HCT116 (cell line): Measurements from ENCODE around the gene RAPGEF1. TPM values are rescaled to one million over a fixed set of nuclear protein-coding genes. Genes with fewer than 3 reads are reported as not detected.

ENCODE experiments used
- ATAC-seq: fragments of 200-7000 bp; cut with Tn5 transposase; 2 replicates; pipeline ENCODE4 v1.9.1; 2020; ENCODE audit warnings: mild to moderate bottlenecking, moderate library complexity
- BruUV-seq: library from RNA; stranded (reverse); fragments of 400-500 nt; replicated peaks from 2 replicates; lab custom pipeline; 2021; lab: Mats Ljungman, UMichigan
- CTCF ChIA-PET: fragments of 300-600 bp; sonication (Branson Sonifier 250); formaldehyde crosslinking; loops from one replicate; lab custom pipeline; 2021; ENCODE audit warnings: antibody characterized with exemption; lab: Charles Lee
- POLR2A ChIA-PET: fragments of 300-600, 350-600 bp; sonication (Branson Sonifier 250); formaldehyde crosslinking; loops from one replicate; lab custom pipeline; 2021; ENCODE audit warnings: antibody characterized with exemption; lab: Charles Lee
- RAD21 ChIA-PET, 2 experiments: fragments of 300-600 bp; sonication (Branson Sonifier 250); formaldehyde crosslinking; loops; one replicate each; lab custom pipeline; 2023; ENCODE audit warnings: low total read pairs in 2 of 2; ENCODE audit not compliant: uncharacterized antibody in 2 of 2, unreplicated experiment in 2 of 2, low non-redundant PET in 1 of 2; lab: Charles Lee
- DNase-seq: peaks from one replicate; pipeline ENCODE4 v3.0.0-alpha.2; 2010; ENCODE audit warnings: low read depth, low spot score
- H2AFZ ChIP-seq: fragments of 200-600 bp; shearing (Covaris generic), sonication (generic); 2 replicates; pipeline ENCODE4 v1.6.1; 2017; ENCODE audit warnings: low read depth, mixed run types, mixed read lengths, antibody characterized with exemption, low read length; ENCODE audit not compliant: poor library complexity, severe bottlenecking
- H3K27ac ChIP-seq: 2 replicates; pipeline ENCODE4 v1.5.1; 2012; ENCODE audit warnings: low read depth, low read length
- H3K27me3 ChIP-seq: fragments of 200-600 bp; sonication (generic); 2 replicates; pipeline ENCODE4 v1.6.1; 2016; ENCODE audit warnings: mixed run types, low read length, mixed read lengths; ENCODE audit not compliant: insufficient read depth
- H3K36me3 ChIP-seq, 2 experiments: fragments of 200-500 bp in 1 of 2; fragments of 200-600 bp in 1 of 2; sonication (Bioruptor generic) in 1 of 2; sonication (generic) in 1 of 2; 2 replicates each; pipeline versions ENCODE4 v1.5.1 to v1.6.1; 2014 to 2016; ENCODE audit warnings: low read length in 2 of 2, inconsistent platforms in 1 of 2, mixed read lengths in 1 of 2, mixed run types in 1 of 2; ENCODE audit not compliant: insufficient read depth in 2 of 2, control insufficient read depth in 1 of 2
- H3K4me1 ChIP-seq, 2 experiments: fragments of 200-600 bp in 1 of 2; sonication (generic) in 1 of 2; 2 replicates each; pipeline versions ENCODE4 v1.5.1 to v1.6.1; 2012 to 2017; ENCODE audit warnings: low read length in 2 of 2, inconsistent platforms in 1 of 2, mild to moderate bottlenecking in 1 of 2, mixed read lengths in 1 of 2, mixed run types in 1 of 2, moderate library complexity in 1 of 2; ENCODE audit not compliant: insufficient read depth in 2 of 2, control insufficient read depth in 1 of 2
- H3K4me2 ChIP-seq: fragments of 200-600 bp; sonication (generic); 2 replicates; pipeline ENCODE4 v1.6.1; 2017; ENCODE audit warnings: mixed run types, low read length, mixed read lengths
- H3K4me3 ChIP-seq, 2 experiments: fragments of 200-600 bp in 1 of 2; sonication (generic) in 1 of 2; replicated peaks in 1 of 2; 2 replicates each; pipeline ENCODE4 v1.5.1; 2011 to 2016; ENCODE audit warnings: low read length in 2 of 2, control low read depth in 1 of 2, low read depth in 1 of 2, mild to moderate bottlenecking in 1 of 2, mixed read lengths in 1 of 2, mixed run types in 1 of 2
- H3K79me2 ChIP-seq: fragments of 200-600 bp; sonication (generic); 2 replicates; pipeline ENCODE4 v1.6.1; 2017; ENCODE audit warnings: mild to moderate bottlenecking, mixed run types, low read length, moderate library complexity, mixed read lengths; ENCODE audit not compliant: insufficient read depth
- H3K9ac ChIP-seq: fragments of 200-600 bp; sonication (generic); 2 replicates; pipeline ENCODE4 v1.6.1; 2016; ENCODE audit warnings: low read length, mixed read lengths
- H3K9me2 ChIP-seq: fragments of 200-600 bp; sonication (generic), shearing (Covaris generic); 2 replicates; pipeline ENCODE4 v1.6.1; 2017; ENCODE audit warnings: mixed run types, mild to moderate bottlenecking, moderate library complexity; ENCODE audit not compliant: insufficient read depth
- H3K9me3 ChIP-seq, 2 experiments: fragments of 200-500 bp in 1 of 2; fragments of 200-600 bp in 1 of 2; sonication (Bioruptor generic) in 1 of 2; sonication (generic) in 1 of 2; 2 replicates each; pipeline ENCODE4 v1.6.1; 2014 to 2017; ENCODE audit warnings: low read length in 2 of 2, mixed read lengths in 2 of 2, inconsistent platforms in 1 of 2, low read depth in 1 of 2, mild to moderate bottlenecking in 1 of 2, mixed run types in 1 of 2, moderate library complexity in 1 of 2; ENCODE audit not compliant: control insufficient read depth in 1 of 2, insufficient read depth in 1 of 2
- H4K20me1 ChIP-seq: fragments of 200-600 bp; sonication (generic), shearing (Covaris generic); 2 replicates; pipeline ENCODE4 v1.6.1; 2017; ENCODE audit warnings: mixed run types, mild to moderate bottlenecking, moderate library complexity; ENCODE audit not compliant: insufficient read depth
- CBX3 ChIP-seq: IDR thresholded peaks from 2 replicates; pipeline ENCODE4 v1.6.1; 2012; ENCODE audit warnings: low read depth
- CEBPB ChIP-seq: IDR thresholded peaks from 2 replicates; pipeline ENCODE4 v1.6.1; 2012; ENCODE audit warnings: low read depth
- EGR1 ChIP-seq: IDR thresholded peaks from 2 replicates; pipeline ENCODE4 v1.6.1; 2012; ENCODE audit warnings: low read depth
- ELF1 ChIP-seq: IDR thresholded peaks from 2 replicates; pipeline ENCODE4 v1.6.1; 2012; ENCODE audit warnings: low read depth, borderline replicate concordance
- EZH2 ChIP-seq: fragments of 200-600 bp; sonication (generic); IDR thresholded peaks from 2 replicates; pipeline ENCODE4 v1.6.1; 2017; ENCODE audit warnings: antibody characterized with exemption, mixed run types
- FOSL1 ChIP-seq: IDR thresholded peaks from 2 replicates; pipeline ENCODE4 v1.6.1; 2012; ENCODE audit warnings: low read depth
- JUND ChIP-seq: IDR thresholded peaks from 2 replicates; pipeline ENCODE4 v1.6.1; 2012
- MAX ChIP-seq: IDR thresholded peaks from 2 replicates; pipeline ENCODE4 v1.6.1; 2012
- POLR2A ChIP-seq: IDR thresholded peaks from 2 replicates; pipeline ENCODE4 v1.7.0; 2011; ENCODE audit warnings: borderline replicate concordance; ENCODE audit not compliant: insufficient read depth, insufficient read length; ENCODE audit errors: extremely low read depth
- RAD21 ChIP-seq: IDR thresholded peaks from 2 replicates; pipeline ENCODE4 v1.6.1; 2012; ENCODE audit warnings: low read depth, mild to moderate bottlenecking
- SIN3A ChIP-seq: IDR thresholded peaks from 2 replicates; pipeline ENCODE4 v1.6.1; 2012; ENCODE audit warnings: low read depth
- SP1 ChIP-seq: IDR thresholded peaks from 2 replicates; pipeline ENCODE4 v1.6.1; 2012; ENCODE audit warnings: low read depth
- SRF ChIP-seq: IDR thresholded peaks from 2 replicates; pipeline ENCODE4 v1.6.1; 2012; ENCODE audit warnings: low read depth
- YY1 ChIP-seq: IDR thresholded peaks from 2 replicates; pipeline ENCODE4 v1.6.1; 2011; ENCODE audit warnings: low read length, low read depth, moderate library complexity, mild to moderate bottlenecking; ENCODE audit not compliant: insufficient replicate concordance; ENCODE audit errors: extremely low read depth
- ZBTB33 ChIP-seq: IDR thresholded peaks from 2 replicates; pipeline ENCODE4 v1.6.1; 2011; ENCODE audit warnings: mild to moderate bottlenecking, low read length, moderate library complexity; ENCODE audit not compliant: insufficient replicate concordance; ENCODE audit errors: extremely low read depth
- ZFX ChIP-seq: fragments of 450-650 bp; IDR thresholded peaks from 2 replicates; pipeline ENCODE4 v1.6.1; 2017
- ZNF274 ChIP-seq: fragments of 200-500 bp; sonication (Bioruptor generic); IDR thresholded peaks from 2 replicates; pipeline ENCODE4 v1.6.1; 2014; ENCODE audit warnings: mild to moderate bottlenecking, low read depth, low read length, inconsistent platforms
- intact Hi-C: fragments of 100-400 bp; cut with micrococcal nuclease; formaldehyde crosslinking; loops from 2 replicates; pipeline ENCODE4 v1.10.0; 2022
- total RNA-seq: library from RNA; stranded (reverse); gene quantifications from one replicate; pipeline ENCODE4 v1.2.1, GENCODE V29; 2021; ENCODE audit not compliant: unreplicated experiment

The RAPGEF1 gene
- total RNA-seq, 1 experiment from 2014 or later, result 43.0 TPM

- intact Hi-C loops, result no loop called here
- H3K4me1 ChIP-seq, result no peaks in the 10 kb centered on the region
- no peak overlapping the region for H2AFZ ChIP-seq
- H4K20me1 ChIP-seq, result no peaks in the 10 kb centered on the region
- ChIA-PET CTCF (no interaction called here), RAD21 (no interaction called here), POLR2A (no interaction called here)
- BruUV-seq, result no TSS peak
- TF ChIP-seq ZBTB33 (no peak), SRF (no peak), EZH2 (no peak), EGR1 (no peak), CEBPB (no peak), YY1 (no peak)
- H3K4me3 ChIP-seq, result no peak overlapping the region
- H3K9me2 ChIP-seq, result no peaks in the 10 kb centered on the region
- no peak overlapping the region for H3K4me2 ChIP-seq
- H3K27me3 ChIP-seq, result no peaks in the 10 kb centered on the region
- no peak overlapping the region for H3K27ac ChIP-seq
- ATAC-seq, result no peak
- H3K79me2 ChIP-seq, result no peaks in the 10 kb centered on the region
- no peaks in the 10 kb centered on the region for H3K9me3 ChIP-seq
- no peaks in the 10 kb centered on the region for H3K36me3 ChIP-seq
- DNase-seq, result no peak
- no peak overlapping the region for H3K9ac ChIP-seq
Observed at GRCh38 chr9:131623655-131624330, 116.1 kb downstream of the RAPGEF1 start.

- peaks cover 0 to 4% of the 10 kb centered on the region in 2 experiments; a peak in 1 of 4 replicates for H3K36me3 ChIP-seq
- POLR2A ChIA-PET, result no interaction called here
- RAD21 ChIA-PET, result no interaction called here
Observed at GRCh38 chr9:131622523-131622922, 117.4 kb downstream of the RAPGEF1 start.

More at GRCh38 chr9:131622523-131622922, 117.4 kb downstream of the RAPGEF1 start:
- intact Hi-C loops, result no loop called here
- H4K20me1 ChIP-seq, result no peaks in the 10 kb centered on the region
- TF ChIP-seq EZH2 (no peak), FOSL1 (no peak), ZNF274 (no peak), SP1 (no peak), CBX3 (no peak), YY1 (no peak), POLR2A (no peak), ELF1 (no peak), MAX (no peak), CEBPB (no peak), SIN3A (no peak), EGR1 (no peak), JUND (no peak), RAD21 (no peak), ZFX (no peak)
- TF ChIP-seq, all 23 proteins: peak for 0
- BruUV-seq, result no TSS peak
- CTCF ChIA-PET, result no interaction called here
- DNase-seq, result no peak
- Histone ChIP-seq H3K27me3 (no peaks in the 10 kb centered on the region), H3K27ac (no peak overlapping the region), H3K9me2 (no peaks in the 10 kb centered on the region), H3K9ac (no peak overlapping the region), H3K4me2 (no peak overlapping the region), H2AFZ (no peak overlapping the region), H3K79me2 (no peaks in the 10 kb centered on the region), H3K9me3 (no peaks in the 10 kb centered on the region), H3K4me3 (no peak overlapping the region), H3K4me1 (peaks cover 6 to 8% of the 10 kb centered on the region in 2 experiments)
- ATAC-seq, result no peak
